Calu3 (cell line): ENCODE measurements around the gene CHID1. TPM values are rescaled to one million over a fixed set of nuclear protein-coding genes. Genes with fewer than 3 reads are reported as not detected.

Experiments
- BruUV-seq: library from RNA; stranded (reverse); fragments of 400-500 nt; replicated peaks from 2 replicates; lab custom pipeline; 2021; lab: Mats Ljungman, UMichigan
- CTCF ChIA-PET: fragments of 300-600 bp; sonication (Branson Sonifier 250); formaldehyde crosslinking; loops from one replicate; lab custom pipeline; 2022; ENCODE audit warnings: antibody characterized with exemption; lab: Charles Lee
- DNase-seq: peaks from one replicate; pipeline ENCODE4 v3.0.0; 2022
- H3K27ac Mint-ChIP-seq: one replicate; pipeline ENCODE4 v1.8.0; 2022; ENCODE audit warnings: mixed read lengths; ENCODE audit not compliant: unreplicated experiment
- H3K27me3 Mint-ChIP-seq: one replicate; pipeline ENCODE4 v1.8.0; 2022; ENCODE audit warnings: mixed read lengths; ENCODE audit not compliant: unreplicated experiment
- H3K36me3 Mint-ChIP-seq: one replicate; pipeline ENCODE4 v1.8.0; 2022; ENCODE audit warnings: mild to moderate bottlenecking, moderate library complexity, mixed read lengths; ENCODE audit not compliant: insufficient read depth, unreplicated experiment
- H3K4me1 Mint-ChIP-seq: one replicate; pipeline ENCODE4 v1.8.0; 2022; ENCODE audit warnings: mild to moderate bottlenecking, low read depth, mixed read lengths; ENCODE audit not compliant: unreplicated experiment
- H3K4me3 Mint-ChIP-seq: one replicate; pipeline ENCODE4 v1.8.0; 2022; ENCODE audit warnings: mild to moderate bottlenecking, low read depth, moderate library complexity, mixed read lengths; ENCODE audit not compliant: unreplicated experiment
- H3K9me3 Mint-ChIP-seq: one replicate; pipeline ENCODE4 v1.8.0; 2022; ENCODE audit warnings: low read depth, mixed read lengths; ENCODE audit not compliant: unreplicated experiment
- intact Hi-C: fragments of 100-400 bp; cut with micrococcal nuclease; formaldehyde crosslinking; loops from one replicate; pipeline ENCODE4 v1.10.0; 2022; ENCODE audit not compliant: unreplicated experiment
- total RNA-seq: library from RNA; stranded (reverse); gene quantifications from 2 replicates; pipeline ENCODE4 v1.2.3, GENCODE V29; 2022
- TF ChIP-seq, protein P1 (sequence below): fragments of 200-600 bp; IDR thresholded peaks from one replicate; pipeline ENCODE4 v1.8.0; 2022; ENCODE audit warnings: antibody characterized with exemption; ENCODE audit not compliant: unreplicated experiment

Gene CHID1
- total RNA-seq, 1 experiment from 2014 or later: 134 TPM

DNA sequence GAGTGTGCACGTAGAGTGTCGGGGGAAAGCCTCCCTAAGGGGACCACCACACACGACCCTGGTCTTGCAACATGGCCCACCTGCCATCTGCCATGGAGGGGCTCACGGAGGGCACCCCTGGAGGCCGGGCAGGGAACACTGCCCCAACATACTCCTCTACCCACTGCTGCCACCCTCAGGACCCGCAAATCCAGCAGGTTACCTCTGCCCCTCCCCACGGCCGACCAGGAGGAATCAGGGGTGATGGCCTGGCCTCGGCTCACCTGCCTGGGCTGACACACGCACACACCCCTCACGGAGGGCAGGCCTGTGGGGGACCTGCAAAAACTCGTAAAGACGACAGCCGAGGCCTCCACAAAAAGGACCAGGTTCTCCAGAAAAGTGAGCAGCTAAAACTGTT is 30.2 kb downstream of the CHID1 start:
- DNase-seq: no peak
- CTCF ChIA-PET: no interaction called here
- no peaks in the 10 kb centered on the region for H3K27me3 Mint-ChIP-seq
- TF ChIP-seq, protein P1, sequence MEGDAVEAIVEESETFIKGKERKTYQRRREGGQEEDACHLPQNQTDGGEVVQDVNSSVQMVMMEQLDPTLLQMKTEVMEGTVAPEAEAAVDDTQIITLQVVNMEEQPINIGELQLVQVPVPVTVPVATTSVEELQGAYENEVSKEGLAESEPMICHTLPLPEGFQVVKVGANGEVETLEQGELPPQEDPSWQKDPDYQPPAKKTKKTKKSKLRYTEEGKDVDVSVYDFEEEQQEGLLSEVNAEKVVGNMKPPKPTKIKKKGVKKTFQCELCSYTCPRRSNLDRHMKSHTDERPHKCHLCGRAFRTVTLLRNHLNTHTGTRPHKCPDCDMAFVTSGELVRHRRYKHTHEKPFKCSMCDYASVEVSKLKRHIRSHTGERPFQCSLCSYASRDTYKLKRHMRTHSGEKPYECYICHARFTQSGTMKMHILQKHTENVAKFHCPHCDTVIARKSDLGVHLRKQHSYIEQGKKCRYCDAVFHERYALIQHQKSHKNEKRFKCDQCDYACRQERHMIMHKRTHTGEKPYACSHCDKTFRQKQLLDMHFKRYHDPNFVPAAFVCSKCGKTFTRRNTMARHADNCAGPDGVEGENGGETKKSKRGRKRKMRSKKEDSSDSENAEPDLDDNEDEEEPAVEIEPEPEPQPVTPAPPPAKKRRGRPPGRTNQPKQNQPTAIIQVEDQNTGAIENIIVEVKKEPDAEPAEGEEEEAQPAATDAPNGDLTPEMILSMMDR: peak; percentile 17
- intact Hi-C loops: no loop called here
- H3K9me3 Mint-ChIP-seq: no peaks in the 10 kb centered on the region
- no peak overlapping the region for H3K4me3 Mint-ChIP-seq
- peaks cover 18% of the 10 kb centered on the region for H3K36me3 Mint-ChIP-seq
- no TSS peak for BruUV-seq
- no peaks in the 10 kb centered on the region for H3K4me1 Mint-ChIP-seq
- H3K27ac Mint-ChIP-seq: no peak overlapping the region

DNA sequence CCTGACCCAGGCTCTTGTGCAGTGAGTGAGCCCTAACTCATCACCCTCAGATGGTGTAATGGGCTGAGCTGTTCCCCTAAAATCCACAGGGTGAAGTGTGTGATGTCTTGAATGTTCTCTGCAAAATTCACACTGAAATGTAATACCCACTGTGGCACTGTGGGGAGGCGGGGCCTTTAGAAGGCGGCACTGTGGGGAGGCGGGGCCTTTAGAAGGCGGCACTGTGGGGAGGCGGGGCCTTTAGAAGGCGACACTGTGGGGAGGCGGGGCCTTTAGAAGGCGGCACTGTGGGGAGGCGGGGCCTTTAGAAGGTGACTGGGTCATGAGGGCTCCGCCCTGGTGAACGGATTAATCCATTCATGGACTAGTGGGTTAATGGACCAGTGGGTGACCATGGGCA is 33.0 kb downstream of the CHID1 start:
- no peak overlapping the region for H3K27ac Mint-ChIP-seq
- DNase-seq: no peak
- H3K4me1 Mint-ChIP-seq: no peaks in the 10 kb centered on the region
- intact Hi-C loops: no loop called here
- H3K9me3 Mint-ChIP-seq: no peaks in the 10 kb centered on the region
- CTCF ChIA-PET: no interaction called here
- TF ChIP-seq, protein P1: no peak
- no peak overlapping the region for H3K4me3 Mint-ChIP-seq
- BruUV-seq: no TSS peak
- peaks cover 36% of the 10 kb centered on the region for H3K36me3 Mint-ChIP-seq
- no peaks in the 10 kb centered on the region for H3K27me3 Mint-ChIP-seq

DNA sequence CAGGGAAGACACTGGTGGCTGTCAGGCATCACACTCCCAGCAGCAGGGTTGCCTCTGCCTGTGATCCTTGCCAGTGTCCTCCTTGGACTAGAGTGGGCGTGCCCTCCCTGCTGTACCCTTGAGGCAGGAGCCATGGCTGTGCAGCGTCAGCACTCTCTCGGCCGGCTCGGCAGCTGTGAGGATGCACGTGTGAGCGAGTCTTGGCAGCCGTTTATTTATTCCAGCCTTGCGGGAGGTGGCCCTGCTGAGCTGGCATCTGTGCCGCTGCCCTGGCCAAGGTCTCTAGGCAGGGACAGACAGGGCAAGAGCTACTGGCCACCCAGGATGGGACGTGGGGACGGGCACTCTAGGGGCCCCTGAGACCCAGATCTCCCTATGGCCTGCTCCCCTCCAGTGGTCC is 34.1 kb downstream of the CHID1 start:
- Mint-ChIP-seq H3K36me3 (peaks cover 45% of the 10 kb centered on the region), H3K4me1 (no peaks in the 10 kb centered on the region), H3K9me3 (no peaks in the 10 kb centered on the region), H3K27me3 (no peaks in the 10 kb centered on the region), H3K27ac (no peak overlapping the region), H3K4me3 (no peak overlapping the region)
- no TSS peak for BruUV-seq
- no peak for DNase-seq
- TF ChIP-seq, protein P1: no peak
- CTCF ChIA-PET: no interaction called here
- intact Hi-C loops: no loop called here

DNA sequence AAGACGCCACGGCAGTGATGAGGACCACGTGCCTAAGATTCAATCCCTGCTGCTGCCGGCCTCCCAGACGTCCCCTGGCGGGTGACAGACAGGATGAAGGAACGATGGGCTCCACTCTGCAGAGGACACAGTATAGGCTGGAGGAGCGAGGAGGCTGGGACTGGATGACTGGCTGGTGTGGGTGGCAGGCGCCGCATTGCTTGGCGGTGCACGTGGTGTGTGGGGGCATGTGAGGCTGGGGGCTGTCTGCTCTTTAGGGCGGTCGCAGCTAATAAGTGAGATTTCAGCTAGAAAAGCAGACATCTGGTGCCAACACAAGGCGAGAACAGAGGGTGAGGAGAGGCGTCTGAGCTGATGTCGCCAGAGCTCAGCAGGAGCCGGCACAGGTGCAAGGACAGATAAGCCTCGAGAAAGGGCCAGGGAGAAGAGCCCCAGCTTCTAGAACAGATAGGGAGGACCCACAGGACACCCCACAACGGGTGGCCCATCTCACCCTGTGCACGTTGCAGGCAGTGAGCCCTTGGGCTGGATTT is 34.8 kb downstream of the CHID1 start:
- no TSS peak for BruUV-seq
- H3K36me3 Mint-ChIP-seq: peaks cover 45% of the 10 kb centered on the region
- H3K9me3 Mint-ChIP-seq: no peaks in the 10 kb centered on the region
- TF ChIP-seq, protein P1: no peak
- DNase-seq: no peak
- H3K4me3 Mint-ChIP-seq: no peak overlapping the region
- H3K27ac Mint-ChIP-seq: no peak overlapping the region
- no peaks in the 10 kb centered on the region for H3K4me1 Mint-ChIP-seq
- H3K27me3 Mint-ChIP-seq: no peaks in the 10 kb centered on the region
- intact Hi-C loops: no loop called here
- CTCF ChIA-PET: no interaction called here
